GM19238 (cell line): ENCODE measurements around the gene ECT2.
"Not testable (repeated sequence)": the region's sequence is repeated elsewhere in the genome, so short reads cannot be mapped to it uniquely, and the experiment has no call there.

Source experiments
- DNase-seq: peaks from one replicate; pipeline ENCODE4 v3.0.0; 2011; ENCODE audit warnings: low spot score; ENCODE audit not compliant: insufficient read length

ECT2 gene

DNA sequence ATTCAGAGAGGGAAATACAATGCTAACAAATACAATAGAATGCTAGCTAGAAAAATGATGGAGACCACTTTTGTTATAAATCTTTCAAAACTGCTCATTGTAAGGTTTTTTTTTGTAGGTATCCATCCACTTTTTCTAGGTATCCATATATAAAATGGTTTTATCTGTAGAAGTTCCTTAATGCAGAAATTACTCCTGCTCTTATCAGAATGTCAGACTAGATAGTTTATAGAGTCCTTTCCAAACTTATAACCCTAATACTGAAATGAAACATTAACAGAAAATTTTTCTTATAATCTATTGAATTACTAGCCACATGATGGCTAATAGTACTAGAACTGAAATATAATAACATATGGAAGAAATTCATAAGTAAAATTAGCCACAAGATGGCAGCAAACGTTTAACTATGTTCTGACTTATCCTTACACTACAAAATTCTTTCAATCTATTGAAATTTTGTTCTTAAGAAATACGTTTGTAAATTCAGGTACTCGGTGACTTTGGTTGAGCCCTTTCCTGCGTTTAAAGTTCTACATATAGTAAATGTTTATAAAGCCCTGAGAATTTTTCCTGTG lies 58.5 kb downstream of the ECT2 start:
- no peak for DNase-seq

DNA sequence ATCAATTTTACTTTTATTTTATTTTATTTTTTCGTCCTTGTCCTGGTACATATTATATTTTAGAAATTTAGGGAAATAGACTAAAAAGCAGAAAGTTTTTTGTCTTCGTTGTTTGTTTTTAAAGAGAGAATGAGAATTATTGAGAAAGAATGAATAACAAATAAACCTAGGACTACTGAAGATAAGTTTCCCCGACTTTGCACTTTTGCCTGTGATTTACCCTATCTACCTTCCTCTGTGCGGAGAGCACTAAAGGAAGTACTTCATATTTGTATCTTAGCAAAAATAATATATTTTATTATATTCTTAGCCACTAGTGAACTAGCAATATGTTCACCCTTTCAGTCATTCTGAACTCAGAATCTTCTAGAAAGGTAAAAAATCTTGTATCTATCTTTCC lies 60.6 kb downstream of the ECT2 start:
- no peak for DNase-seq

DNA sequence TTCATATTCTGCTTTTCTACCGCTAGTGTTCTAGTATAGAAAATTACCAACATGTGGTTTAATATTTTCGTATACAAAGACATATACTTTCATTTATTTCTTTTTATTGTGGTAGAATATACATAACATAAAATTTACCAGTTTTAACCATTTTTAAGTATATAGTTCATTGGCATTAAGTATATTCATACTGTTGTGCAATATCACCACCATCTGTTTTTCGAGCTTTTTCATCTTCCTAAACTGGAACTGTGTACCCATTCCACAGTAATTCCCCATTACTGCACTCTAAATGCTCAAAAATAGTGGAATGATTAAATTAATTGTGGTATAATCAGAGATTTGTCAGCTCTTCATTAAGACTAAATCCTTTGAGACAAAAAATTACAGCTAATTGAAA lies 62.9 kb downstream of the ECT2 start:
- no peak for DNase-seq

DNA sequence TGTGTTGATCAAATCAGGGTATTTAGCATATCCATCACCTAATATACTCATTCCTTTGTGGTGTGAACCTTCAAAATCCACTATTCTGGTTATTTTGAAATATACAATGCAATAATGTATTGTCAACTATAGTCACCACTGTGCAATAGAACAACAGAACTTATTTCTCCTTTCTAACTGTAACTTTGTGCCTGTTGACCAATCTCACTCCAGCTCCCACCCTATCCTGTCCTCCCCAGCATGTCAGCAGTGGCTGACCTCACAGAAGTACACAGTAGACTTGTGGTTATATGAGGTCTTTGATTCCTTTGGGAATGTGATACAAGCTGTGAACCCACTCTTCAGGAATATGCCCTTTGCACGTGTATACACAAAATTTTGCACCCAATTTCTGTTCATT lies 64.2 kb downstream of the ECT2 start:
- no peak for DNase-seq

DNA sequence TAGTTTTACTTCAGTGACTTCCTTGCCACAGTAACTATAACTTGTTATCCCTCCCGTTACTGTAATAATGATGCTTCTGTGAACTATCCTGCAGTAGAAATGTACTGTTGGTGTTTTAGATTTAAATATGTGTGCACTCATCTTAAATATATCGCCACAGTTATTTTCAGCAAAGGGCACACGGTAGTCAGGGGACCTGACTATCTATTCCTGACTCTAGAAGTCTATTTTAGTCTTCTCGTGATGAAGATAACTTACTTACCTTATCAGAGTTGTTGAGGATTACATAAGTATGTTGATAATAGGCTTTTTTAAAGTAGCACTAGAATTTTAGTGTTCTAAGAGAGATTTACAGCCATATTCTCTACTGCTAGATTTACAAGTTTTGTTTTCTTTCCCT lies 65.3 kb downstream of the ECT2 start:
- no peak for DNase-seq

DNA sequence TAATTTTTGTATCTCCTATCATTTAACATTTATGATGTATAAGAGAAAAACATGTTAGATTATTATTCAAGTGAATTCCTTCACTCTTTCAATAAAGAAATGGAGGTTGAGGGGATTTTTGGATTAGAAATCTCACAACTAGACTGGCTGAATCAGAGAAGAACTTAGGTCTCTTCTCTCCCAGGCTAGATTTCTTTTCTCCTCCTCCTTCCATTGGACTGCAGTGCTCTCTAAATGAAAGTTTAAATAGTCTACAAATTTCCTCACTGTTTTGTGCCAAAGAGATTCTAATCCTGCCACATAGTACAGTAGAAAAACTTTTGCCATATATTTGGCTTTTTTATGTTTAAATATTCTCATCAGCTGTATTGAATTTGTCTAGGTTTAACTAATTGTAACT lies 65.8 kb downstream of the ECT2 start:
- DNase-seq, result no peak

DNA sequence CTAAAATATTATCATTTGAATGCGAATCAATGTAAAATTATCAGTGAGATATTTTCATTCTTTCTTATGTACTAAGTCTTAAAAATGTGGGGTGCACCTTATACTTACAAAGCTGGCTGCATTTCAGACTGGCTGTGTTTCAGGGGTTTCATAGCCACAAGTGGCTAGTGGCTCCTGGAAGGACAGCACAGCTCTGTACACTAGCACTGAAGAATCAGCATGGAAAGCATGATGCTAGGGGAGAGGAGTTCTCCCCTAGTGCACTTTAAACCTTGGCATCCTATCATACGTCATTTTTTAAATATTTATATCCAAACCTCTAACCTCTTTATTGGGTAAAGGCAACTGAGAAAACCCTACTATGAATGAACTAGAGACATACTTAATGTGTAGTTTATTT lies 66.4 kb downstream of the ECT2 start:
- no peak for DNase-seq

DNA sequence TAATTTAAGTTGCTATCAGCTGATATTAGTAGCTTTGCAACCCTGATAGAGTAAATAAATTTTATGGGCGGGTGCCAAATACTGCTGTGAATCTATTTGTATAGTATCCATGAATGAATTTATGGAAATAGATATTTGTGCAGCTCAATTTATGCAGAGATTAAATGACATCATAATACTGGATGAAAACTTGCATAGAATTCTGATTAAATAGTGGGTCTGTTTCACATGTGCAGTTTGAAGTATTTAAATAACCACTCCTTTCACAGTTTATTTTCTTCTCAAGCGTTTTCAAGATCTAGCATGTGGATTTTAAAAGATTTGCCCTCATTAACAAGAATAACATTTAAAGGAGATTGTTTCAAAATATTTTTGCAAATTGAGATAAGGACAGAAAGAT lies 70.0 kb downstream of the ECT2 start:
- DNase-seq, result no peak

DNA sequence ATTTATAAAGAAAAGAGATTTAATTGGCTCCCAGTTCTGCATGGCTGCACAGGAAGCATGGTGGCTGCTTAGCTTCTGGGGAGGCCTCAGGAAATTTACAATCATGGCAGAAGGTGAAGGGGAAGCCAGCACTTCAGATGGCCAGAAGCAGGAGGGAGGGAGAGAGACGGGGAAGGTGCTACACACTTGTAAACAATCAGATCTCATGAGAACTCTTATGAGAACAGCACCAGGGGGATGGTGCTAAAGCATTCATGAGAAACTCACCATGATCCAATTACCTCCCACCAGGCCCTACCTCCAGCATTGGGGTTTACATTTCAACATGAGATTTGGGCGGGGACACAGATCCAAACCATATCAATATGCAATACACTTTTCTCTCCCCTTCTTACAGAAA lies 73.7 kb downstream of the ECT2 start:
- DNase-seq, result no peak

DNA sequence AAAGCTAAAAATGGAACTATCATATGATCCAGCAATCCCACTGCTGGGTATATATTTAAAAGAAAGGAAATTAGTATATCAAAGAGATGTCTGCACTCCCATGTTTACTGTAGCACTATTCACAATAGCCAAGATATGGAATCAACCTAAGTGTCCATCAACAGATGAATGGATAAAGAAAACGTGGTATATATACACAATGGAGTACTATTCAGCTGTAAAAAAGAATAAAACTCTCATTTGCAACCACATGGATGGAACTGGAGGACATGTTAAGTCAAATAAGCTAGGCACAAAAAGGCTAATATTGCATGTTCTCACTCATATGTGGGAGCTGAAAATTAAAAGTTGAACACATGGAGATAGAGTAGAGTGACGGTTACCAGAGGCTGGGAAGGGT lies 76.7 kb downstream of the ECT2 start:
- DNase-seq, result not testable (repeated sequence)

DNA sequence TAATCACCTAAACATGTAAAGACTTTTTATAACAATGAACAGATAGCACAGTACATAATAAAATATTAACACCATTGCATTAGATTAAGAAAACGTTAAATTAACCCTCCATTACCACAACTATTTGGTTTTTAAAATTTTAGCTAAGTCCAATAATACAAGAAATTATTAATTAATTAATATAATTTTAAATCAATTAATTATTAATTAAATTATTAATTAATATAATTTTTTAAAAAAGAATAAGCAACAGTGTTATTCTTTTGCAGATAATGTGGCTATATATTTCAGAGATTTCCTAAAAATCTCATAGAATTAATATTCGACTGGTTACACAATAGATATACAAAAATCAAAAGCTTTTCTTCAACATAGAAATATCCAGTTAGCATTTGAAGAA lies 82.5 kb downstream of the ECT2 start:
- no peak for DNase-seq

DNA sequence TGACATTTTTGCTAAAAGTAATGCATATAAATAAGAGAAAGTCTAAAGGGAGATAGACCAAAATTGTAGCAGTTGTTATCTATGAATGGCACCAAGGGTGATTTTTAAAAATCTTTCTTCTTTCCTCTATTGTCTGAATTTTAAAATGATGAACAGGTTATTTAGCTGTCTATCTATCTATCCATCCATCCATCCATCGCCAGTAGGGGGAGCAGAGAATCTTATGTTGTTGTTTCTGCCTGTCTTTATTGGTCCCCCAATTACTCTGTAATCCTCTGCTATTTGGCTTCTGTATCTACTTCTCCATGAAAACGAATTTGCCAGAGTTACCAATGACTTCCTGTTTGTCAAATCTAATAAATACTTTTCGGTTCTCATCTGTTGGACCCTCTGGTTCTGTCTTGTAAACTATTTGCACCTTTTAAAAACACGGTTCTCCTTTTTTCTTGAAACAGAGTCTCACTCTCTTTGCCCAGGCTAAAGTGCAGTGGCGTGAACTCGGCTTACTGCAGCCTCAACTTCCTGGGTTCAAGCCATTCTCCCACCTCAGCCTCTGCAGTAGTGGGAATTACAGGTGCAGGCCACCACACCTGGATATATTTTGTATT lies 86.0 kb downstream of the ECT2 start:
- DNase-seq, result no peak

DNA sequence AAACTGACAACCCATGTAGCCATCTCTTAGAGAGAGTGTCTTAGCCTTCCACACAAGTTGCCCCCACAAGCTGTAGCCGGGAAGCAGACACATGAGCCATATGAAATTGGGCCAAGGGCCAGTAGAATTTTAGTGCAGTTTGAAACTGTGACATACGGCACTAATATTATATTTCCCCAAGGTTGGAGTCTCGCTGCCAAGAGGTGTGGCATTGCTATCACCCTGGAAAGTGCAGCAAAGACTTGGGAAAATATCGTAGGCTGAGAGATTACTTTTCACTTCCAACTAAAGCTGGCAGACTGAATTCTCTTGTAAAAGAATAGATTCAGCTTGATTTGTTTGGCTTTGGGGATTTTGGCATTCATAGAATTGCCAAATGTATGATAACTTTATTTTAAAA lies 89.2 kb downstream of the ECT2 start:
- no peak for DNase-seq

DNA sequence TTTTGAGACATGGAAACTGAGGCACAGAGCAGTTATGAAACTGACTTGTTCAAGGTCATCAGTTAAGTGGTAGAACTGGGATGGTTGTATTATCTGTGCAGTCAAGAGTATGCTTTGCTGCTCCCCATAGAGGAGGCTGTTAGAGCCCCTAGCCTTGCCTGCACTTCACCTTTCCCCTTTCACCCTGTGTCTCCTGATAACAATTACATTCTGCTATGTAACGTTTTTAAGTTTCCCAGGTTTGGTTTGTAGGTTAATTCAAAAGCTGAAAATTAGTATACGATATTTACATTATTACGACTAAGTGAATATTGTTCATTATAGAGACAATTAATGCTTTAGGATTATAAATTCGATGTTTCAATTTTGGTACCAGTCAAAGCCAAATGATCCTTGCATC lies 89.9 kb downstream of the ECT2 start:
- DNase-seq, result no peak

DNA sequence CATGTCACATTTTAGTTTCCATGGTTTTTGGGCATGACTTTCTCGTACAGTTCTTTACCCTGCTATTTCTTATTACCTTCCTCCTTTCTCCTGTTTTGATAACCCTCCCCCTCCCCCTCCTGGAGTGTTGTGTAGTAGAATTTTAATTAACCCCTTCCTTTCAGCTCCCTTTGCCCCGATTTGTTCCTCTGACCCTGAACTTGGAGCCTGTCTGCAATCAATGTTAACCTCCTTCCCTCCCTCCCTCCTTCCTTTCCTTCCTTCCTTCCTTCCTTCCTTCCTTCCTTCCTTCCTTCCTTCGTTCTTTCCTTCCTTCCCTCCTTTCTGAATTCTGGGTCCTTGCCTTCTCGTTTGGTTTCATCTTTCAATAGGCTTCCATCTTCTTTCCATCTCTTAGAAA lies 90.4 kb downstream of the ECT2 start:
- DNase-seq, result no peak

DNA sequence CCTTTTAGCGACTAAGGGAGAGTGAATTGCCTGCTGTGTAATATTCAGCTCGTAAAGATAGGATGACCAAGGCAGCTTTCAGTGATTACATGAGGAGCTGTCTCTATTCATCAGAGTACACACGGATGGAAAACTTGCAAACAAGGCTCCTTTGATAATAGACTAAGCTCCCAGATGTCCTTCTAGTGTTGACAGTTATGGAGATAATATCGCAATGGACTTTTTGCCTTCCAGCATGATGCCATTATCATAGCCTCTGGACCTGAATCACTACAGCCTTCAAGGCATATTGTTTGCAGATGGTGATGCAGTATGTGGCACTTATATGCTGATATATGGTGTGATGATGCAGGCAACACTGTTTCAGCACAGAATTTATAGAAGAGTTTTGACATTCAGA lies 93.9 kb downstream of the ECT2 start:
- DNase-seq, result no peak

DNA sequence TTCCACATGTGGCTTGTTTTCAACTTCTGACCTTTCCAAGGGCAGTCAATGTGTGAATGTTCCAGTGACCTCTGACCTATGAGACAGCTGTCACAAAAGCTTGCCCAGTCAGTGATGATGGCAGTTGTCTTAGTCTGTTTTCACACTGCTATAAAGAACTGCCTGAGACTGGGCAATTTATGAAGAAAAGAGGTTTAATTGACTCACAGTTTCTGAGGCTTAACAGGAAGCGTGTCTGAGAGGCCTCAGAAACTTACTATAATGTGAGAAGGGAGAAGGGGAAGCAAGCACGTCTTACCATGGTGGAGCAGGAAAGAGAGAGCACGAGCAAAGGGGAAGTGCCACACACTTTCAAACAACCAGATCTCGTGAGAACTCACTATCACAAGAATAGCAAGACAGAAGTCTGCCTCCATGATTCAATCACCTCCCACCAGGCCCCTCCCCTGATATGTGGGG lies 95.6 kb downstream of the ECT2 start:
- DNase-seq, result no peak

DNA sequence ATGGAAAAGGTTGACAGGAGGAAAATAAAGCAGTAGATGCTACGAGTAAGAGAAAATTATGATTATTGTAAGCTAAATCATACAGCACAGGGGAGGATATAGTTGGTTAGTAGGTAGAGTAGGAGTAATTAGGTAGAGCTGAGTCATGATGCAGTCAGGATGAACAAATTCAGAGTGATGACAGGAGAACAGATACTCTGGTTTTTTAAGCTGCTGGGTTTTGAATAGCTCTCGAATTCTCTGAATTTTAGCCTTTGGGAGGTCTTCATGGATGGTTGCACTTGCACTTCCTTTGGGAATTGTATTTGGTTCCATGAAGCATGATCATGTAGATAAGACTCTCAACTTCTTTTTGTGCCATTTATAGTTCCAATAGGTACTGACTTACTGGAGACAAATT lies 96.2 kb downstream of the ECT2 start:
- DNase-seq, result no peak

DNA sequence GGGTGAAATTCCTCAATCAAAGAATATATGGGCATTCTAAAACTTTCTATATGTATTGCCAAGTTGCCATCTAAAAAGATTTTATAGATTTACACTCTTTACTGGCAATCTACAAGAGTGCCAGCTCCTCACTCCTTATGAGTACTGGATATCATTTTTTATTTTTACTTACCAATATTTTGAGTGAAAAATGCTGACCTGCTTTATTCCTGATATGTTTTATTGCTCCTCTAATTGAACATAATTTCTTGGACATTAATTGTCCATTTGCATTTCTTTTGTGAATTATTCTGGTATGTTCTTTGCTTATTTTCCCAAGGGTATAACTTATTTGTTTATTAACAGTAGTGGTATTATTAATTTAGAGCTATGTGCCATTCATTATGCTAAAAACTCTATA lies 96.8 kb downstream of the ECT2 start:
- DNase-seq, result no peak

DNA sequence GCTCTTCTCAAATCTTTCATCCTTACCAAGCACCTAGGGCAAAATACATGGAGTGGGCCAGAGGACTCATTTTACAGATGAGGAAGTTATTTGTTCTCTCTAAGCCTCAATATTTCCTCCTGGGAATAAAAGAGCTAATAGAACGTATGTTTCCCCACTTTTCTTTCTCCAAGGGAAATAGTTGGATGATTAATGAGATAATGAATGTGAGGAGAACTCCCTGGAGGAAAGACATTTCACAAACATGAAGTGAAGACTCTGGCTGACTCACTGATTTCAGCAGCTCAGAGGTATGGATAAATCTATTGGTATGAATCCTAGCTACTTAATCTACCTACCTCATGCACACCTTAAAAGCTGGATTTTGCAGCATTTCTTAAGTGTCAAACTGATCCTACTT lies 98.4 kb downstream of the ECT2 start:
- DNase-seq, result no peak

DNA sequence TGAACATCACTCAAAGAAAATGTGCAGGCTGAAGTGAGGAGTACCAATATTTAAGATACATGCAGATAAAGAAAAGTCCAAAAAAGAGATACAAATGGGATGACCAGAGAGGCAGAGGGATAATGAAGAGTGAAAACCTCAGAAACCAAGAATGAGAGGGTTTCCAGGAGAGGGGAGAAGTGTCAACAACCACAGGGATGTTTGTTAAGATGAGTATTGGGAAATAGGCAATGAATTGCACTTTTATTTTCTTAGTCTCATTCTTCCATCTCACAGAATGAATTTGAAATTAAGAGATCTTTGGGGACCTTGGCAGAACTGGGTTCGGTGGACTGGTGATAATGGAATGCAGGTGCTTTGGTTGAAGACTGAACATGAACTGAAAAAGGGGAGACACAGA lies 102.5 kb downstream of the ECT2 start:
- no peak for DNase-seq

DNA sequence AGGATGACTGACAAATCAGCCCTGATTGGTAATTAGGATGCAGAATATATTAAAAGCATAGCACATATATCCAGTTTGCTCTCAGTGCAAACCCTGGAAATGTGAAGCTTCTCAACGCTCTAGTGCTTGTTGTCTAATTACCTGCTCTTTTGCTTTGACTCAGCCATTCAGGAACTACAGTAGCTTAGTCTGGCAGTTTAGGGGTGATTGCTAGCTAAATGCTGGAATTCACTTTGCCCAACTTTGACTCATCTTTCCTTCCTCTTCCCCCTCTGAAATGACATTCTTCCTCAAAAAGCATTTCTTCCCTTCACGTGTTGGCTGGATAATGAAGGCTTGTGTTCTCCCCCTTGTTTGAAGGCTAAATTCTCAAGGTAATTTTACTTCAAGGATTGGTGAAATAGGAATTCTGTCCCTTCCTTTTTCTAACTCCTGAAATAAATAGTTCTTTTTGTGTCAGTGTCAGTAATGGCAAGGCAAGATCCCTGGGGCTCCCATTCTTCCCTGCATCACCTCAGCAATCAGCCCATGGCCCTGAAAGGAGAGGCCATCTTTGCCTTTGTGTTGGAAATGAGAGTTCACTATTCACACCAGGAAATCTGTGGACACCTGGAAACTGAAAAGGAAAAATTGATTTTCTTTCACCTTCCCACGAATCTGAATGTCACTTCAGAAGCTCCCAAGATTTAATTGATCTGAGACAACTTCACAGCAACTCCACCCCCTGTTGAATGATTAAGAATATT lies 103.6 kb downstream of the ECT2 start:
- DNase-seq, result no peak

DNA sequence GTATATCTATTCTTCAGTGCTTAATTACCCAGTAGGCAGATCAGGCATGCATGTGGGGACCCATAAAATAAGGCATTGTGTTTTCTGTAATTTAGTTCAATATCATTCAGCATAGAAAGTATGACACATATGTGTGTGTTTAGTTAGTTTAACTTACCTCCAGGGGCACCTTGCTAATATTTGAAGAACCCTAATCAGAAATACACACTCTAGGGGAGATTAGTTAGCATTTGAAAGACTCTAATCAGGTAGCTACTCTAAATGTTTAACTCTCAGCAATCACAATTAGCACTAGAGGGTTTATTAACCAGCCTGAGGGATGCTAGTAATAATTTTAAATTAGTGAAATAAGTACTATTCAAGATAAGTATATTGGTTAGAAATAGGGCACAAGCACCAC lies 104.5 kb downstream of the ECT2 start:
- no peak for DNase-seq
